ENCODE measurements around the gene NRG3. TPM values are rescaled to one million over a fixed set of nuclear protein-coding genes. Genes with fewer than 3 reads are reported as not detected.

Gene NRG3
- total and polyA plus RNA-seq, 2 donors (not counting 1 experiment from before 2014, with no cell fraction given): 0.06 TPM; not detected in 1

GRCh38 chr10:82453678-82454293, 578.8 kb downstream of the NRG3 start:
- intact Hi-C loops (cut with micrococcal nuclease): no loop called here
- H3K9ac ChIP-seq (ENCODE audit: low read length): no peak overlapping the region
- H3K9me3 ChIP-seq (ENCODE audit: control extremely low read depth in 1 of 3, control insufficient read depth in 2 of 3, insufficient read depth in 1 of 3, low read length in 2 of 3): peaks cover 0 to 3% (median 0%) of the 10 kb centered on the region in 3 donors
- no peaks in the 10 kb centered on the region for H3K27me3 ChIP-seq (replicated peaks in 1 of 4; ENCODE audit: control extremely low read depth in 1 of 4, control insufficient read depth in 3 of 4, insufficient read depth in 4 of 4, low read length in 3 of 4)
- POLR2A ChIA-PET: no interaction called here
- no peaks in the 10 kb centered on the region for H3K79me2 ChIP-seq (ENCODE audit: control insufficient read depth, insufficient read depth, low read length)
- no peaks in the 10 kb centered on the region for H4K20me1 ChIP-seq (ENCODE audit: control insufficient read depth, insufficient read depth, low read length, poor library complexity, severe bottlenecking)
- ATAC-seq (ENCODE audit: low read depth): no peak
- no peak for DNase-seq
- H2AFZ ChIP-seq (ENCODE audit: insufficient read depth, low read depth, low read length, poor library complexity, severe bottlenecking): no peak overlapping the region
- TF ChIP-seq CTCF (IDR thresholded peaks at IDR 0.05) (no peak), EZH2 (IDR thresholded peaks at IDR 0.05; ENCODE audit: borderline replicate concordance, insufficient read depth, low read depth, low read length, poor library complexity, severe bottlenecking) (no peak)
- CTCF ChIA-PET: no interaction called here
- no CpG with 5 or more reads among the region's 2 CpGs for WGBS (ENCODE audit: insufficient coverage)
- no peak overlapping the region for H3K4me2 ChIP-seq (replicated peaks; ENCODE audit: low read depth, low read length, poor library complexity, severe bottlenecking)
- no peaks in the 10 kb centered on the region for H3K27me3 Mint-ChIP-seq
- H3K4me1 Mint-ChIP-seq: no peaks in the 10 kb centered on the region
- H3K27ac Mint-ChIP-seq: no peak overlapping the region
- peaks cover 2% of the 10 kb centered on the region for H3K9me3 Mint-ChIP-seq (ENCODE audit: insufficient read depth)
- no peak overlapping the region for H3K4me3 Mint-ChIP-seq
- H3K4me3 ChIP-seq (ENCODE audit: control extremely low read depth in 1 of 5, extremely low read depth in 1 of 5, insufficient read depth in 1 of 5, low read depth in 2 of 5, low read length in 4 of 5): no peak overlapping the region
- H3K36me3 ChIP-seq (replicated peaks in 1 of 2; ENCODE audit: control extremely low read depth in 1 of 2, control insufficient read depth in 1 of 2, extremely low read depth in 1 of 2, insufficient read depth in 2 of 2, low read length in 1 of 2): no peaks in the 10 kb centered on the region
- H3K27ac ChIP-seq (ENCODE audit: low read length in 2 of 2): no peak overlapping the region
- no peaks in the 10 kb centered on the region for H3K4me1 ChIP-seq (ENCODE audit: control insufficient read depth in 2 of 2, insufficient read depth in 2 of 2, low read length in 2 of 2)

GRCh38 chr10:82462910-82463551, 588.0 kb downstream of the NRG3 start:
- ATAC-seq (ENCODE audit: low read depth): no peak
- H3K4me2 ChIP-seq (replicated peaks; ENCODE audit: low read depth, low read length, poor library complexity, severe bottlenecking): no peak overlapping the region
- intact Hi-C loops (cut with micrococcal nuclease): no loop called here
- no peak overlapping the region for H3K4me3 Mint-ChIP-seq
- H3K27me3 ChIP-seq (replicated peaks in 1 of 4; ENCODE audit: control extremely low read depth in 1 of 4, control insufficient read depth in 3 of 4, insufficient read depth in 4 of 4, low read length in 3 of 4): no peaks in the 10 kb centered on the region
- H3K4me1 Mint-ChIP-seq: no peaks in the 10 kb centered on the region
- whole genome bisulfite sequencing (ENCODE audit: insufficient coverage): no CpG with 5 or more reads among the region's 4 CpGs
- TF ChIP-seq CTCF (IDR thresholded peaks at IDR 0.05) (no peak), EZH2 (IDR thresholded peaks at IDR 0.05; ENCODE audit: borderline replicate concordance, insufficient read depth, low read depth, low read length, poor library complexity, severe bottlenecking) (no peak)
- no peaks in the 10 kb centered on the region for H3K27me3 Mint-ChIP-seq
- POLR2A ChIA-PET: no interaction called here
- no peak overlapping the region for H3K27ac Mint-ChIP-seq
- no peak overlapping the region for H3K9ac ChIP-seq (ENCODE audit: low read length)
- CTCF ChIA-PET: no interaction called here
- no peak overlapping the region for H3K4me3 ChIP-seq (ENCODE audit: control extremely low read depth in 1 of 5, extremely low read depth in 1 of 5, insufficient read depth in 1 of 5, low read depth in 2 of 5, low read length in 4 of 5)
- no peak overlapping the region for H3K27ac ChIP-seq (ENCODE audit: low read length in 2 of 2)
- no peak overlapping the region for H2AFZ ChIP-seq (ENCODE audit: insufficient read depth, low read depth, low read length, poor library complexity, severe bottlenecking)
- H3K9me3 ChIP-seq (ENCODE audit: control extremely low read depth in 1 of 3, control insufficient read depth in 2 of 3, insufficient read depth in 1 of 3, low read length in 2 of 3): no peaks in the 10 kb centered on the region
- no peaks in the 10 kb centered on the region for H3K36me3 ChIP-seq (replicated peaks in 1 of 2; ENCODE audit: control extremely low read depth in 1 of 2, control insufficient read depth in 1 of 2, extremely low read depth in 1 of 2, insufficient read depth in 2 of 2, low read length in 1 of 2)
- no peaks in the 10 kb centered on the region for H3K4me1 ChIP-seq (ENCODE audit: control insufficient read depth in 2 of 2, insufficient read depth in 2 of 2, low read length in 2 of 2)
- H4K20me1 ChIP-seq (ENCODE audit: control insufficient read depth, insufficient read depth, low read length, poor library complexity, severe bottlenecking): no peaks in the 10 kb centered on the region
- H3K79me2 ChIP-seq (ENCODE audit: control insufficient read depth, insufficient read depth, low read length): no peaks in the 10 kb centered on the region
- no peak for DNase-seq
- peaks cover 6% of the 10 kb centered on the region for H3K9me3 Mint-ChIP-seq (ENCODE audit: insufficient read depth)
